ENCODE measurements around the gene CHST8.

The CHST8 gene

GRCh38 chr19:33621811-33622504 is at the start of gene CHST8:
Gene CHST8 (plus strand): TSS chr19:33621953. CDS start chr19:33689262, 67,309 bp downstream.
- peaks cover 14 to 42% of the 10 kb centered on the region in 2 donors for H3K27me3 ChIP-seq (ENCODE audit: control insufficient read depth in 1 of 2, insufficient read depth in 2 of 2, low read length in 2 of 2)
- no peaks in the 10 kb centered on the region for H3K4me1 ChIP-seq (ENCODE audit: insufficient read depth, low read length)
- peak within 1 kb of the TSS in 1 of 2 donors; percentile 13 for H3K4me3 ChIP-seq (ENCODE audit: low read depth in 1 of 2, low read length in 2 of 2)
- H3K36me3 ChIP-seq (ENCODE audit: insufficient read depth, low read length): no peaks in the 10 kb centered on the region
- no peak within 1 kb of the TSS for H3K9ac ChIP-seq (ENCODE audit: low read length)
- H3K9me3 ChIP-seq (ENCODE audit: low read length): no peaks in the 10 kb centered on the region
- H3K27ac ChIP-seq (ENCODE audit: low read depth, low read length): no peak within 1 kb of the TSS

- no peaks in the 10 kb centered on the region for H3K27me3 ChIP-seq (ENCODE audit: control insufficient read depth in 1 of 2, insufficient read depth in 2 of 2, low read length in 2 of 2)
- H3K9ac ChIP-seq (ENCODE audit: low read length): no peak overlapping the region
- H3K27ac ChIP-seq (ENCODE audit: low read depth, low read length): no peak overlapping the region
- H3K9me3 ChIP-seq (ENCODE audit: low read length): peaks cover 11% of the 10 kb centered on the region
- H3K4me3 ChIP-seq (ENCODE audit: low read depth in 1 of 2, low read length in 2 of 2): no peak overlapping the region
- H3K4me1 ChIP-seq (ENCODE audit: insufficient read depth, low read length): no peaks in the 10 kb centered on the region
- no peaks in the 10 kb centered on the region for H3K36me3 ChIP-seq (ENCODE audit: insufficient read depth, low read length)
Measured at GRCh38 chr19:33572929-33573328, 48.8 kb upstream of the CHST8 start.

- peaks cover 11% of the 10 kb centered on the region for H3K9me3 ChIP-seq (ENCODE audit: low read length)
- no peaks in the 10 kb centered on the region for H3K36me3 ChIP-seq (ENCODE audit: insufficient read depth, low read length)
- H3K4me3 ChIP-seq (ENCODE audit: low read depth in 1 of 2, low read length in 2 of 2): no peak overlapping the region
- H3K27me3 ChIP-seq (ENCODE audit: control insufficient read depth in 1 of 2, insufficient read depth in 2 of 2, low read length in 2 of 2): no peaks in the 10 kb centered on the region
- no peak overlapping the region for H3K9ac ChIP-seq (ENCODE audit: low read length)
- no peak overlapping the region for H3K27ac ChIP-seq (ENCODE audit: low read depth, low read length)
- H3K4me1 ChIP-seq (ENCODE audit: insufficient read depth, low read length): no peaks in the 10 kb centered on the region
Measured at GRCh38 chr19:33574824-33575223, 46.9 kb upstream of the CHST8 start.

GRCh38 chr19:33578697-33579096 is 43.1 kb upstream of the CHST8 start:
- Histone ChIP-seq H3K4me1 (ENCODE audit: insufficient read depth, low read length) (no peaks in the 10 kb centered on the region), H3K9ac (ENCODE audit: low read length) (no peak overlapping the region), H3K27ac (ENCODE audit: low read depth, low read length) (no peak overlapping the region), H3K27me3 (ENCODE audit: control insufficient read depth in 1 of 2, insufficient read depth in 2 of 2, low read length in 2 of 2) (peaks cover 0 to 6% of the 10 kb centered on the region in 2 donors), H3K36me3 (ENCODE audit: insufficient read depth, low read length) (no peaks in the 10 kb centered on the region), H3K9me3 (ENCODE audit: low read length) (peaks cover 10% of the 10 kb centered on the region), H3K4me3 (ENCODE audit: low read depth in 1 of 2, low read length in 2 of 2) (no peak overlapping the region)

GRCh38 chr19:33580026-33580644 is 41.6 kb upstream of the CHST8 start:
- Histone ChIP-seq H3K36me3 (ENCODE audit: insufficient read depth, low read length) (no peaks in the 10 kb centered on the region), H3K4me1 (ENCODE audit: insufficient read depth, low read length) (no peaks in the 10 kb centered on the region), H3K9me3 (ENCODE audit: low read length) (no peaks in the 10 kb centered on the region), H3K27ac (ENCODE audit: low read depth, low read length) (no peak overlapping the region), H3K27me3 (ENCODE audit: control insufficient read depth in 1 of 2, insufficient read depth in 2 of 2, low read length in 2 of 2) (peaks cover 0 to 6% of the 10 kb centered on the region in 2 donors), H3K9ac (ENCODE audit: low read length) (no peak overlapping the region), H3K4me3 (ENCODE audit: low read depth in 1 of 2, low read length in 2 of 2) (no peak overlapping the region)

- Histone ChIP-seq H3K27ac (ENCODE audit: low read depth, low read length) (no peak overlapping the region), H3K4me1 (ENCODE audit: insufficient read depth, low read length) (no peaks in the 10 kb centered on the region), H3K36me3 (ENCODE audit: insufficient read depth, low read length) (no peaks in the 10 kb centered on the region), H3K4me3 (ENCODE audit: low read depth in 1 of 2, low read length in 2 of 2) (no peak overlapping the region), H3K9ac (ENCODE audit: low read length) (no peak overlapping the region), H3K9me3 (ENCODE audit: low read length) (no peaks in the 10 kb centered on the region), H3K27me3 (ENCODE audit: control insufficient read depth in 1 of 2, insufficient read depth in 2 of 2, low read length in 2 of 2) (peaks cover 0 to 6% of the 10 kb centered on the region in 2 donors)
Measured at GRCh38 chr19:33580645-33581037, 41.1 kb upstream of the CHST8 start.

- Histone ChIP-seq H3K9me3 (ENCODE audit: low read length) (no peaks in the 10 kb centered on the region), H3K4me3 (ENCODE audit: low read depth in 1 of 2, low read length in 2 of 2) (no peak overlapping the region), H3K27me3 (ENCODE audit: control insufficient read depth in 1 of 2, insufficient read depth in 2 of 2, low read length in 2 of 2) (peaks cover 0 to 6% of the 10 kb centered on the region in 2 donors), H3K36me3 (ENCODE audit: insufficient read depth, low read length) (no peaks in the 10 kb centered on the region), H3K4me1 (ENCODE audit: insufficient read depth, low read length) (no peaks in the 10 kb centered on the region), H3K9ac (ENCODE audit: low read length) (no peak overlapping the region), H3K27ac (ENCODE audit: low read depth, low read length) (no peak overlapping the region)
Measured at GRCh38 chr19:33582914-33583313, 38.8 kb upstream of the CHST8 start.

- no peak overlapping the region for H3K4me3 ChIP-seq (ENCODE audit: low read depth in 1 of 2, low read length in 2 of 2)
- no peaks in the 10 kb centered on the region for H3K27me3 ChIP-seq (ENCODE audit: control insufficient read depth in 1 of 2, insufficient read depth in 2 of 2, low read length in 2 of 2)
- no peaks in the 10 kb centered on the region for H3K9me3 ChIP-seq (ENCODE audit: low read length)
- no peaks in the 10 kb centered on the region for H3K36me3 ChIP-seq (ENCODE audit: insufficient read depth, low read length)
- no peak overlapping the region for H3K9ac ChIP-seq (ENCODE audit: low read length)
- H3K4me1 ChIP-seq (ENCODE audit: insufficient read depth, low read length): no peaks in the 10 kb centered on the region
- no peak overlapping the region for H3K27ac ChIP-seq (ENCODE audit: low read depth, low read length)
Measured at GRCh38 chr19:33587150-33587549, 34.6 kb upstream of the CHST8 start.

- H3K27me3 ChIP-seq (ENCODE audit: control insufficient read depth in 1 of 2, insufficient read depth in 2 of 2, low read length in 2 of 2): no peaks in the 10 kb centered on the region
- no peak overlapping the region for H3K9ac ChIP-seq (ENCODE audit: low read length)
- H3K4me3 ChIP-seq (ENCODE audit: low read depth in 1 of 2, low read length in 2 of 2): no peak overlapping the region
- H3K9me3 ChIP-seq (ENCODE audit: low read length): no peaks in the 10 kb centered on the region
- H3K36me3 ChIP-seq (ENCODE audit: insufficient read depth, low read length): no peaks in the 10 kb centered on the region
- no peak overlapping the region for H3K27ac ChIP-seq (ENCODE audit: low read depth, low read length)
- H3K4me1 ChIP-seq (ENCODE audit: insufficient read depth, low read length): no peaks in the 10 kb centered on the region
Measured at GRCh38 chr19:33590224-33590623, 31.5 kb upstream of the CHST8 start.

GRCh38 chr19:33595783-33596182 is 26.0 kb upstream of the CHST8 start:
- H3K4me1 ChIP-seq (ENCODE audit: insufficient read depth, low read length): no peaks in the 10 kb centered on the region
- no peak overlapping the region for H3K9ac ChIP-seq (ENCODE audit: low read length)
- peaks cover 3% of the 10 kb centered on the region for H3K9me3 ChIP-seq (ENCODE audit: low read length)
- H3K4me3 ChIP-seq (ENCODE audit: low read depth in 1 of 2, low read length in 2 of 2): no peak overlapping the region
- no peaks in the 10 kb centered on the region for H3K27me3 ChIP-seq (ENCODE audit: control insufficient read depth in 1 of 2, insufficient read depth in 2 of 2, low read length in 2 of 2)
- no peaks in the 10 kb centered on the region for H3K36me3 ChIP-seq (ENCODE audit: insufficient read depth, low read length)
- H3K27ac ChIP-seq (ENCODE audit: low read depth, low read length): no peak overlapping the region

GRCh38 chr19:33601583-33601982 is 20.2 kb upstream of the CHST8 start:
- no peaks in the 10 kb centered on the region for H3K27me3 ChIP-seq (ENCODE audit: control insufficient read depth in 1 of 2, insufficient read depth in 2 of 2, low read length in 2 of 2)
- peaks cover 18% of the 10 kb centered on the region for H3K9me3 ChIP-seq (ENCODE audit: low read length)
- no peak overlapping the region for H3K9ac ChIP-seq (ENCODE audit: low read length)
- H3K36me3 ChIP-seq (ENCODE audit: insufficient read depth, low read length): no peaks in the 10 kb centered on the region
- H3K4me3 ChIP-seq (ENCODE audit: low read depth in 1 of 2, low read length in 2 of 2): no peak overlapping the region
- H3K27ac ChIP-seq (ENCODE audit: low read depth, low read length): no peak overlapping the region
- no peaks in the 10 kb centered on the region for H3K4me1 ChIP-seq (ENCODE audit: insufficient read depth, low read length)
